Stimulated activated CD4-positive, alpha-beta T cell treated with anti-CD3 and anti-CD28 coated beads, Interleukin-15, amount 100 ng/mL, for 48 hours (primary cell): Measurements from ENCODE around the gene RAB11B.
"Not testable (repeated sequence)": the region's sequence is repeated elsewhere in the genome, so short reads cannot be mapped to it uniquely, and the experiment has no call there.

Experiments
- DNase-seq, 2 donors: peaks; one replicate each; pipeline ENCODE4 v3.0.0-alpha.2; 2020; ENCODE audit warnings: low read depth in 2 of 2

The RAB11B gene

GRCh38 chr19:8370176-8371010, 19.8 kb upstream of the RAB11B start:
- DNase-seq = no peak

- DNase-seq = no peak
Observed at GRCh38 chr19:8371011-8371804, 19.0 kb upstream of the RAB11B start.

- DNase-seq = no peak
Observed at GRCh38 chr19:8373867-8374813, 16.0 kb upstream of the RAB11B start.

- DNase-seq = not testable (repeated sequence)
Observed at GRCh38 chr19:8375766-8376165, 14.4 kb upstream of the RAB11B start.

GRCh38 chr19:8376373-8376974, 13.7 kb upstream of the RAB11B start:
- not testable (repeated sequence) for DNase-seq

- no peak for DNase-seq
Observed at GRCh38 chr19:8377598-8377997, 12.6 kb upstream of the RAB11B start.

- DNase-seq = not testable (repeated sequence)
Observed at GRCh38 chr19:8379156-8379891, 10.8 kb upstream of the RAB11B start.

- DNase-seq = not testable (repeated sequence)
Observed at GRCh38 chr19:8384569-8384968, 5.6 kb upstream of the RAB11B start.

- not testable (repeated sequence) for DNase-seq
Observed at GRCh38 chr19:8385103-8385502, 5.1 kb upstream of the RAB11B start.

- not testable (repeated sequence) for DNase-seq
Observed at GRCh38 chr19:8385566-8385965, 4.6 kb upstream of the RAB11B start.

- not testable (repeated sequence) for DNase-seq
Observed at GRCh38 chr19:8386419-8386818, 3.7 kb upstream of the RAB11B start.

- DNase-seq = no peak
Observed at GRCh38 chr19:8386990-8387389, 3.2 kb upstream of the RAB11B start.

- DNase-seq = no peak
Observed at GRCh38 chr19:8387688-8388611, 2.2 kb upstream of the RAB11B start.

- DNase-seq = no peak
Observed at GRCh38 chr19:8388612-8388958, 1.6 kb upstream of the RAB11B start.

- DNase-seq = peak; percentile 95
Observed at GRCh38 chr19:8390617-8390981, 439 bp downstream of the RAB11B start.

GRCh38 chr19:8391198-8392016, 1.2 kb downstream of the RAB11B start:
- no peak for DNase-seq

- no peak for DNase-seq
Observed at GRCh38 chr19:8392017-8392591, 1.9 kb downstream of the RAB11B start.

- no peak for DNase-seq
Observed at GRCh38 chr19:8393192-8393870, 3.2 kb downstream of the RAB11B start.
